ENCODE data around the gene GUK1.

GUK1 gene

DNA sequence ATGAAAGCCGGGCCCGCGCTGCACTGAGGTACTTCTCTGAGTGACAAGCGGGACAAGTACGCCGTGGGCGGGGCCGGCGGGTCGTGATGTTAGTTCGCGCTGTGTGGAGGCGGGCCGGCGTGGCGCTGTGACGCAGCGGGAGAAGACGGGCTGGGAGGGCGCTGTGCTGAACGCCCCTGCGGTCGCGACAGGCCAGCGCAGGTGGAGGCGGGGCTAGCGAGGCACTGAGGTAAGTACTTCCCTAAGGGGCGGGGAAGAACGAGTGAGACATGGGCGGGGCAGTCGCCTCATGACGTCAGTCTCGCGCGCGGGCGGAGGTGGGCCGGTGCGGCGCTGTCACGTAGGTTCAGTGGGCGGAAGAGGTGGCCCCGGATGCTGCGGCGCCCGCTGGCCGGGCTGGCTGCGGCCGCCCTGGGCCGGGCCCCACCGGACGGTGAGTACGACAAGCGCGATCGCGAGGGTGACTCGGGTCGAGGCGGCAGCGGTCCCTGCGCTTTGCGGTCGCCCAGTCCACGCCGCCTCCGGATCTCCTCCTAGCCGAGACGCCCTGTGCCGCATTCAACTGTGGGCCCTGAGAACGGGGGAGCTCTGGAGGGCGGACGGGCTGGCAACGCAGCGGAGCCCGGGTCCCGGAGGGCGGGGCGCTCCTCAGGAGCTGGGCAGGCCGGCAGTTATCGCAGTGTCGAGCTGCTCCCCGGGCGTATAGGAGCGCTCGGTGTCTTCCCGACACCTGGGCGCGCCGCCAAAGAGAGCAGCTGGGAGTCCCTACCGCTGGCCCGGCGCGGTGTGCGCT is at the start of gene GUK1:
Gene GUK1, plus strand, starts transcription at position 349 of the 793 bp plus-strand sequence. Its CDS starts 24 bp downstream, at position 373.
- in situ Hi-C loops (cut with MboI; ENCODE audit: low sequenced_read_pairs, unreplicated experiment): no loop called here
- peak; percentile 25 for TF ChIP-seq CTCF (IDR thresholded peaks at IDR 0.05; ENCODE audit: borderline replicate concordance, control extremely low read depth, extremely low read depth, insufficient read depth, missing control alignments)
- peak; percentile 99 for DNase-seq (ENCODE audit: low spot score)

DNA sequence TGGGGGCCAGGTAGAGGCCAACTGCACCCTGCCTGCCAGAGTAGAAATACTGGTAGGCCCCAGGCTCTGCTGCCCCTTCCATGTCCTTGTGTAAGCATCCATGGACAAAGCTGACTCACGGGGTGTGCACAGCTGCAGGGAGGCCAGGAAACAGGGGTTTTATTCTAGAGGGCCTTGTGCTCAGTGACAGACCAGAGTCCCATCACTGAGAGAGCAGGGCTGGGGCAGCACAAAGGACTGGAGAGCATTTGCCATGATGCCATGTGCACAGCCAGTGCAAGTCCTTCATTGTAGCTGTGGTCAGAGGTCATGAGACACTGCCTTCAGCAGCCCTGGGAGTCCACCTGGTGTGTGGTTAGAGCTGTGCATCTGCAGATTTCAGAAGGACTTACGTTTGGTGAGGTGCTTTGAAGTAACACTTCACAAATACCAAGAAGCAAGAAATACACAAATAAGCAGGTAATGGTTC is 49.4 kb upstream of the GUK1 start:
- TF ChIP-seq CTCF (IDR thresholded peaks at IDR 0.05; ENCODE audit: borderline replicate concordance, control extremely low read depth, extremely low read depth, insufficient read depth, missing control alignments): no peak
- in situ Hi-C loops (cut with MboI; ENCODE audit: low sequenced_read_pairs, unreplicated experiment): no loop called here
- no peak for DNase-seq (ENCODE audit: low spot score)

DNA sequence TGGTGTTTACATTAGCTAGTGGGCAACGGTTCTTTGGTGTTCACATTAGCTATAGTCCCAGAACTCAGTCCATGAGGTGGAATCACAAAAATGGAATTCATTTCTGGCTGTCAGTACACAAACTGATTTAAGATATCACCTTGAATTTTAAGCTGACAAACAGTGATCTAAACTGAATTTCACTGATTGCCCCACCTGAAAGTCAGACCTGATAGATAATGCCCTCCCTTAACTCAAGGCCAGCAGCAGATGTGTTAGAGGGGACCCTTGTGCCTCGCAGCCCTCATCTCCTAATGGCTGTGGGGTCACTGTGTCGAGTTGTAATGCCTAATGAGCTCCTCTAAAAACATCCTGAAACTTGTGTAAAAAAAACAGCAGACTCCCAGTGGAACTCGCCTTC is 49.0 kb upstream of the GUK1 start:
- no peak for DNase-seq (ENCODE audit: low spot score)
- TF ChIP-seq CTCF (IDR thresholded peaks at IDR 0.05; ENCODE audit: borderline replicate concordance, control extremely low read depth, extremely low read depth, insufficient read depth, missing control alignments): no peak
- in situ Hi-C loops (cut with MboI; ENCODE audit: low sequenced_read_pairs, unreplicated experiment): no loop called here

DNA sequence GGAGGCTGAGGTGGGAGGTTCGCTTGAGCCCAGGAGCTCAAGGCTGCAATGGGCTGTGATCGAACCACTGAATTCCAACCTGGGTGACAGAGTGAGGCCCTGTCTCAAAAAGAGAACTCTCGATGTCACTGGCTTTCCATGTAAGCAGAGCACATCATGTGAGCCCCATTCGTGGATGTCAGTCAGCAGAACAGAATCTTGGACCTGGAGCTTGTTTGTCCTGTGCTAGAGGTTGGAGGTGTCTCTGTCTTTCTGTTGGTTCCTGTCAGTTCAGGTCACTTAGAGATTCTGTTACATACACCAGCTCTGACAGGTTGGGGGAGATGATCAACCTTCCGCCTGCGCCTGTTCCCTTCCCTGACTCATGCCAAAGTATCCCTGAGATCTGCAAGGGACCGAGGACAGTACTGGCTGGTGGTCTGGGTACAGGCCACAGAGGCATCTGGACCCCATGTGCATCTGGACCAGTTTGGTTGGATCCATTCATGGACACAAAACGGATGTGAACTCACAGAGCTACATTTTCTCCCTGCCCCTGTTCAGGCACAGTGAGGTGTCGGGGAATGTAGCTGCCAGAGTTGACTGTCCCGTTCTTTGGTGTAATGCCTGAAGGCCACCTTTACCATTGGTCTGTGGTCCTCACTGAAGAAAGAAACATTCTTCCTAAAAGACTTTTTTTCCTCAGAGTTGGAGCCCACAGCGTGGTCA is 47.6 kb upstream of the GUK1 start:
- in situ Hi-C loops (cut with MboI; ENCODE audit: low sequenced_read_pairs, unreplicated experiment): no loop called here
- no peak for DNase-seq (ENCODE audit: low spot score)
- no peak for TF ChIP-seq CTCF (IDR thresholded peaks at IDR 0.05; ENCODE audit: borderline replicate concordance, control extremely low read depth, extremely low read depth, insufficient read depth, missing control alignments)

GRCh38 chr1:228093050-228093906 is 46.8 kb upstream of the GUK1 start:
- no peak for DNase-seq (ENCODE audit: low spot score)
- TF ChIP-seq CTCF (IDR thresholded peaks at IDR 0.05; ENCODE audit: borderline replicate concordance, control extremely low read depth, extremely low read depth, insufficient read depth, missing control alignments): no peak
- in situ Hi-C loops (cut with MboI; ENCODE audit: low sequenced_read_pairs, unreplicated experiment): no loop called here

- in situ Hi-C loops (cut with MboI; ENCODE audit: low sequenced_read_pairs, unreplicated experiment): no loop called here
- no peak for DNase-seq (ENCODE audit: low spot score)
- TF ChIP-seq CTCF (IDR thresholded peaks at IDR 0.05; ENCODE audit: borderline replicate concordance, control extremely low read depth, extremely low read depth, insufficient read depth, missing control alignments): no peak
Measured at GRCh38 chr1:228094432-228095016, 45.6 kb upstream of the GUK1 start.
